ENCODE measurements around the gene WWC2. TPM values are rescaled to one million over a fixed set of nuclear protein-coding genes. Genes with fewer than 3 reads are reported as not detected.
A peak's percentile ranks its signal among the peaks of the same experiment; 100 is the strongest.

The WWC2 gene
- total RNA-seq, 2 experiments from 2014 or later: not detected

GRCh38 chr4:183213996-183214395 lies 114.9 kb downstream of the WWC2 start:
- H3K36me3 ChIP-seq (ENCODE audit: insufficient read depth, low read length): no peaks in the 10 kb centered on the region
- DNase-seq (ENCODE audit: low spot score): no peak
- H3K9me2 ChIP-seq (ENCODE audit: insufficient read depth, low read length): no peaks in the 10 kb centered on the region
- peak; percentile 34; the same call in 1 of the 2 replicates for TF ChIP-seq CTCF (conservative IDR thresholded peaks at IDR 0.05; ENCODE audit: low read length)
- TF ChIP-seq EZH2phosphoT487 (IDR thresholded peaks at IDR 0.05; ENCODE audit: borderline replicate concordance, low read depth, low read length): no peak
- no peaks in the 10 kb centered on the region for H3K79me2 ChIP-seq (ENCODE audit: insufficient read depth, low read depth, low read length)
- POLR2A ChIA-PET: interaction anchor here (1.3 kb wide), 1 partner anchor 23 kb away, joined by 6 read pairs; no protein-coding TSS in a partner anchor
- CTCF ChIA-PET (ENCODE audit: unreplicated experiment): no interaction called here
- intact Hi-C loops (cut with micrococcal nuclease; ENCODE audit: unreplicated experiment): no loop called here
- H3K4me3 ChIP-seq (ENCODE audit: low read depth, low read length, poor library complexity, severe bottlenecking): no peak overlapping the region
- H2AFZ ChIP-seq (ENCODE audit: low read length): no peak overlapping the region
- no peaks in the 10 kb centered on the region for H3K4me1 ChIP-seq (ENCODE audit: insufficient read depth, low read length, poor library complexity, severe bottlenecking)
- no peaks in the 10 kb centered on the region for H3K9me3 ChIP-seq (ENCODE audit: low read length)
- no peaks in the 10 kb centered on the region for H4K20me1 ChIP-seq (ENCODE audit: insufficient read depth, low read length)
- H3K4me2 ChIP-seq (ENCODE audit: low read length): no peak overlapping the region
- no peak overlapping the region for H3K27ac ChIP-seq (ENCODE audit: low read depth, low read length, poor library complexity, severe bottlenecking)
- no TSS peak for BruUV-seq (replicated peaks)

GRCh38 chr4:183214912-183215488 lies 115.9 kb downstream of the WWC2 start:
- intact Hi-C loops (cut with micrococcal nuclease; ENCODE audit: unreplicated experiment): no loop called here
- DNase-seq (ENCODE audit: low spot score): no peak
- Histone ChIP-seq H3K79me2 (ENCODE audit: insufficient read depth, low read depth, low read length) (no peaks in the 10 kb centered on the region), H3K9me2 (ENCODE audit: insufficient read depth, low read length) (no peaks in the 10 kb centered on the region), H3K36me3 (ENCODE audit: insufficient read depth, low read length) (no peaks in the 10 kb centered on the region), H3K4me3 (ENCODE audit: low read depth, low read length, poor library complexity, severe bottlenecking) (no peak overlapping the region), H2AFZ (ENCODE audit: low read length) (no peak overlapping the region), H3K9me3 (ENCODE audit: low read length) (no peaks in the 10 kb centered on the region), H3K4me1 (ENCODE audit: insufficient read depth, low read length, poor library complexity, severe bottlenecking) (no peaks in the 10 kb centered on the region), H4K20me1 (ENCODE audit: insufficient read depth, low read length) (no peaks in the 10 kb centered on the region), H3K4me2 (ENCODE audit: low read length) (no peak overlapping the region), H3K27ac (ENCODE audit: low read depth, low read length, poor library complexity, severe bottlenecking) (no peak overlapping the region)
- no peak for TF ChIP-seq CTCF (conservative IDR thresholded peaks at IDR 0.05; ENCODE audit: low read length)
- no peak for TF ChIP-seq EZH2phosphoT487 (IDR thresholded peaks at IDR 0.05; ENCODE audit: borderline replicate concordance, low read depth, low read length)
- ChIA-PET CTCF (ENCODE audit: unreplicated experiment) (interaction anchor here (0.5 kb wide), 1 partner anchor 47 kb away, joined by 3 read pairs; no protein-coding TSS in a partner anchor), POLR2A (interaction anchor here (0.6 to 1.3 kb wide), 2 partner anchors 22 to 395 kb away, joined by 3 to 6 read pairs; no protein-coding TSS in a partner anchor)
- BruUV-seq (replicated peaks): no TSS peak

- Histone ChIP-seq H3K4me3 (ENCODE audit: low read depth, low read length, poor library complexity, severe bottlenecking) (no peak overlapping the region), H3K36me3 (ENCODE audit: insufficient read depth, low read length) (no peaks in the 10 kb centered on the region)
- DNase-seq (ENCODE audit: low spot score): no peak
Observed at GRCh38 chr4:183220236-183220635, 121.2 kb downstream of the WWC2 start.

More at GRCh38 chr4:183220236-183220635, 121.2 kb downstream of the WWC2 start:
- Histone ChIP-seq H2AFZ (ENCODE audit: low read length) (no peak overlapping the region), H4K20me1 (ENCODE audit: insufficient read depth, low read length) (no peaks in the 10 kb centered on the region), H3K27ac (ENCODE audit: low read depth, low read length, poor library complexity, severe bottlenecking) (no peak overlapping the region), H3K9me2 (ENCODE audit: insufficient read depth, low read length) (no peaks in the 10 kb centered on the region), H3K79me2 (ENCODE audit: insufficient read depth, low read depth, low read length) (no peaks in the 10 kb centered on the region), H3K9me3 (ENCODE audit: low read length) (no peaks in the 10 kb centered on the region), H3K4me2 (ENCODE audit: low read length) (no peak overlapping the region), H3K4me1 (ENCODE audit: insufficient read depth, low read length, poor library complexity, severe bottlenecking) (no peaks in the 10 kb centered on the region)
- ChIA-PET POLR2A (interaction anchor here (0.7 to 0.8 kb wide), 2 partner anchors 33 to 95 kb away, joined by 3 read pairs; no protein-coding TSS in a partner anchor), CTCF (ENCODE audit: unreplicated experiment) (no interaction called here)
- intact Hi-C loops (cut with micrococcal nuclease; ENCODE audit: unreplicated experiment): no loop called here
- BruUV-seq (replicated peaks): no TSS peak
- TF ChIP-seq EZH2phosphoT487 (IDR thresholded peaks at IDR 0.05; ENCODE audit: borderline replicate concordance, low read depth, low read length) (no peak), CTCF (conservative IDR thresholded peaks at IDR 0.05; ENCODE audit: low read length) (no peak)
